Measurements from ENCODE around the gene CYP26B1.

CYP26B1 gene
- total RNA-seq = 0 reads per million in 2 donors

- no peak for DNase-seq
Observed at GRCh38 chr2:72147303-72147971, at the start of gene CYP26B1. CYP26B1 (minus strand) TSS chr2:72147862; CDS start chr2:72147834, 28 bp downstream.

- DNase-seq = no peak
Observed at GRCh38 chr2:72193723-72194122, 46.1 kb upstream of the CYP26B1 start.

GRCh38 chr2:72191441-72191840, 43.8 kb upstream of the CYP26B1 start:
- DNase-seq = no peak

- DNase-seq = no peak
Observed at GRCh38 chr2:72185206-72185605, 37.5 kb upstream of the CYP26B1 start.

- no peak for DNase-seq
Observed at GRCh38 chr2:72183466-72183865, 35.8 kb upstream of the CYP26B1 start.

GRCh38 chr2:72183016-72183415, 35.4 kb upstream of the CYP26B1 start:
- no peak for DNase-seq

- no peak for DNase-seq
Observed at GRCh38 chr2:72182547-72182946, 34.9 kb upstream of the CYP26B1 start.

GRCh38 chr2:72181616-72182015, 34.0 kb upstream of the CYP26B1 start:
- DNase-seq = no peak

- DNase-seq = no peak
Observed at GRCh38 chr2:72180351-72180750, 32.7 kb upstream of the CYP26B1 start.

GRCh38 chr2:72178551-72178950, 30.9 kb upstream of the CYP26B1 start:
- no peak for DNase-seq

- DNase-seq = no peak
Observed at GRCh38 chr2:72176281-72176680, 28.6 kb upstream of the CYP26B1 start.

- DNase-seq = no peak
Observed at GRCh38 chr2:72175636-72176035, 28.0 kb upstream of the CYP26B1 start.

GRCh38 chr2:72173640-72174321, 26.1 kb upstream of the CYP26B1 start:
- no peak for DNase-seq

GRCh38 chr2:72172478-72172877, 24.8 kb upstream of the CYP26B1 start:
- DNase-seq = no peak

GRCh38 chr2:72166279-72166678, 18.6 kb upstream of the CYP26B1 start:
- no peak for DNase-seq

GRCh38 chr2:72165792-72166191, 18.1 kb upstream of the CYP26B1 start:
- no peak for DNase-seq

- DNase-seq = no peak
Observed at GRCh38 chr2:72162574-72162973, 14.9 kb upstream of the CYP26B1 start.

- DNase-seq = no peak
Observed at GRCh38 chr2:72159211-72159993, 11.7 kb upstream of the CYP26B1 start.

- no peak for DNase-seq
Observed at GRCh38 chr2:72157871-72158771, 10.5 kb upstream of the CYP26B1 start.

GRCh38 chr2:72156872-72157271, 9.2 kb upstream of the CYP26B1 start:
- DNase-seq = no peak

- no peak for DNase-seq
Observed at GRCh38 chr2:72155737-72156136, 8.1 kb upstream of the CYP26B1 start.

- DNase-seq = no peak
Observed at GRCh38 chr2:72155151-72155550, 7.5 kb upstream of the CYP26B1 start.

All from T-helper 9 cell (primary cell).